Fibroblast of lung (primary cell): ENCODE results near the gene ACOT8.

Source experiments
- CTCF ChIP-seq, 2 donors: IDR thresholded peaks in 1 of 2; conservative IDR thresholded peaks in 1 of 2; 1 replicate in 1 of 2; 2 replicates in 1 of 2; pipeline ENCODE4 v1.5.1; 2011 to 2012; ENCODE audit warnings: low read length in 2 of 2, control low read depth in 1 of 2, inconsistent platforms in 1 of 2, low read depth in 1 of 2, mild to moderate bottlenecking in 1 of 2
- EZH2 ChIP-seq: IDR thresholded peaks from 2 replicates; pipeline ENCODE4 v1.5.1; 2012; ENCODE audit warnings: low read length, control low read depth, mild to moderate bottlenecking; ENCODE audit errors: missing control alignments

GRCh38 chr20:45812157-45813005, 44.8 kb downstream of the ACOT8 start, which contains the start of gene UBE2C:
- TF ChIP-seq CTCF (conservative IDR thresholded peaks at IDR 0.05 in 1 of 2, IDR thresholded peaks at IDR 0.05 in 1 of 2; ENCODE audit: low read depth in 1 of 2, low read length in 2 of 2) (no peak), EZH2 (no peak)
